BJ (cell line): ENCODE results near the gene AIPL1. TPM values are rescaled to one million over a fixed set of nuclear protein-coding genes. Genes with fewer than 3 reads are reported as not detected.

ENCODE experiments used
- CTCF ChIA-PET: fragments of 350-600 bp; formaldehyde crosslinking; extraction: SDS; loops from one replicate; lab custom pipeline; 2021; ENCODE audit warnings: antibody characterized with exemption, inconsistent platforms; lab: Yijun Ruan, JAX
- POLR2A ChIA-PET: fragments of 300-600 bp; sonication (Branson Sonifier 250); formaldehyde crosslinking; extraction: SDS; loops from one replicate; lab custom pipeline; 2021; ENCODE audit warnings: antibody characterized with exemption; lab: Charles Lee
- DNase-seq: peaks from one replicate; pipeline ENCODE4 v3.0.0-alpha.2; 2011; ENCODE audit warnings: low read depth
- H3K27me3 ChIP-seq: 2 replicates; pipeline ENCODE4 v1.6.0; 2011; ENCODE audit warnings: low read length; ENCODE audit not compliant: control insufficient read depth, insufficient read depth
- H3K36me3 ChIP-seq: 2 replicates; pipeline ENCODE4 v1.5.1; 2011; ENCODE audit warnings: low read length; ENCODE audit not compliant: control insufficient read depth, insufficient read depth
- H3K4me3 ChIP-seq: 2 replicates; pipeline ENCODE4 v1.5.1; 2011; ENCODE audit warnings: low read depth, mild to moderate bottlenecking, control low read depth, low read length
- CTCF ChIP-seq: IDR thresholded peaks from 2 replicates; pipeline ENCODE4 v1.5.1; 2011; ENCODE audit warnings: low read depth, mild to moderate bottlenecking, control low read depth, inconsistent platforms, low read length, moderate library complexity; ENCODE audit not compliant: insufficient read depth
- polyA plus RNA-seq: library from polyadenylated mRNA; depleted of rRNA; stranded (reverse); fragments of >200 nt; gene quantifications from 2 replicates; pipeline ENCODE4 v1.2.3, GENCODE V29; 2011

AIPL1 gene
- polyA plus RNA-seq, 1 experiment, result not detected

- H3K4me3 ChIP-seq, result no peak overlapping the region
- ChIA-PET CTCF (interaction anchor here (1.4 kb wide), 1 partner anchor 18 kb away, joined by 3 read pairs; no protein-coding TSS in a partner anchor), POLR2A (no interaction called here)
- no peak for DNase-seq
- H3K36me3 ChIP-seq, result no peaks in the 10 kb centered on the region
- H3K27me3 ChIP-seq, result peaks cover 1% of the 10 kb centered on the region; the same call in 1 of the 2 replicates
- TF ChIP-seq CTCF, result no peak
These were observed 44.8 kb upstream of the AIPL1 start for GRCh38 chr17:6479622-6480302.

GRCh38 chr17:6478486-6478885 is 43.6 kb upstream of the AIPL1 start:
- H3K27me3 ChIP-seq, result no peaks in the 10 kb centered on the region; the same call in 1 of the 2 replicates
- no peak overlapping the region for H3K4me3 ChIP-seq
- TF ChIP-seq CTCF, result no peak
- CTCF ChIA-PET, result no interaction called here
- no peak for DNase-seq
- H3K36me3 ChIP-seq, result no peaks in the 10 kb centered on the region
- POLR2A ChIA-PET, result no interaction called here

- H3K27me3 ChIP-seq, result no peaks in the 10 kb centered on the region; the same call in 1 of the 2 replicates
- no peak for TF ChIP-seq CTCF
- ChIA-PET POLR2A (no interaction called here), CTCF (no interaction called here)
- no peak for DNase-seq
- no peaks in the 10 kb centered on the region for H3K36me3 ChIP-seq
- no peak overlapping the region for H3K4me3 ChIP-seq
These were observed 43.0 kb upstream of the AIPL1 start for GRCh38 chr17:6477831-6478383.

GRCh38 chr17:6476810-6477179 is 41.9 kb upstream of the AIPL1 start:
- no peak for TF ChIP-seq CTCF
- no peaks in the 10 kb centered on the region; the same call in 1 of the 2 replicates for H3K27me3 ChIP-seq
- H3K4me3 ChIP-seq, result no peak overlapping the region
- ChIA-PET CTCF (interaction anchor here (1.2 kb wide), 1 partner anchor 100 kb away, joined by 3 read pairs; no protein-coding TSS in a partner anchor), POLR2A (no interaction called here)
- H3K36me3 ChIP-seq, result no peaks in the 10 kb centered on the region
- no peak for DNase-seq

GRCh38 chr17:6476076-6476809 is 41.3 kb upstream of the AIPL1 start:
- DNase-seq, result no peak
- Histone ChIP-seq H3K4me3 (no peak overlapping the region), H3K36me3 (no peaks in the 10 kb centered on the region), H3K27me3 (no peaks in the 10 kb centered on the region; the same call in 1 of the 2 replicates)
- ChIA-PET POLR2A (no interaction called here), CTCF (interaction anchor here (0.9 to 1.2 kb wide), 3 partner anchors 13 to 172 kb away, joined by 3 to 5 read pairs (median 4); no protein-coding TSS in a partner anchor)
- TF ChIP-seq CTCF, result no peak
